Activated CD4-positive, alpha-beta T cell treated with anti-CD3 and anti-CD28 coated beads for 4 hours (primary cell): ENCODE results near the gene TPPP.
"Not testable (repeated sequence)": the region's sequence is repeated elsewhere in the genome, so short reads cannot be mapped to it uniquely, and the experiment has no call there.

Source experiments
- DNase-seq, 2 donors: peaks; one replicate each; pipeline ENCODE4 v3.0.0-alpha.2; 2020

Gene TPPP

GRCh38 chr5:643811-644271, 49.3 kb downstream of the TPPP start:
- no peak for DNase-seq

DNA sequence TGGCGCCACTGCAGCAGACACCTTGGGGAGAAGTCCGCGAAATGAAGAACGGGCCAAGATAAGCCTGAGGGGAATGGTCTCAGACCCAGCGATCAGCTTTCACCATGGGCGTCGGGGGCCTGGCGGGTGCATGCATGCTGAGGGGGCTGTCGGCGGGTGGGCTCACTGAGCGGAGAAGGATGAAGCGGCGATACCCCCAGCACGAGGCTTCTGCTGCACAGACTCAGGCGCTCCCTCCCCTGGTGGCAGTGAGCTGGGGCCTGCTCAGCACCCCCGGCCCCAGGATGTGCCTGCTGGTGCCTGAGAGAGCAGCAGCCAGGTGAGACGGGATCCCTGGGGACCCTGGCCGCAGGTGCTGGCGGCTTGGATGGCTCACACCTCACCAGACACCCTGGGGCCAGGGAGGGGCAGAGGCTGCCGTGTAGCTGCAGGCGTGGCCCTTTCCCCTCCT, 49.8 kb downstream of the TPPP start:
- no peak for DNase-seq

DNA sequence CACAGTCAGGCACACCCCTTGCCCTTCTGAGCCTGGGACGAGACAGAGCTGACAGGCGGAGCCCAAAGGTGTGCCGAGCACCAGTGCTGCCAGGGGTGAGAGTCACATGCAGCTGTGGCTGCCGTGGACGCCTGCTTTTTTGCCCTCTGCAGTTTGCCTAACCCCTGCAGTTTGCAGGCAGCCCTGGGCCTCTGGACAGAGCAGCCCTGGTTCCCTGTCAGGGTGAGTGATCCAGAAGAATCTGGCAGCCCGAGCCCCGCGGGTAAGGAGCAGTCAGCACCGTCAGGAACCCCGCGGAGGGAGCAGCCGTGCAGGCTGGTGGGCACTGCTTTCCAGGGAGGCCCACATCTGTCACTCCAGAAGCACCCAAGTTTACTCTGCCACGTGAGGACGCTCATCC, 50.7 kb downstream of the TPPP start:
- DNase-seq, result no peak

- no peak for DNase-seq
These were observed 51.8 kb downstream of the TPPP start for GRCh38 chr5:641331-641765.

DNA sequence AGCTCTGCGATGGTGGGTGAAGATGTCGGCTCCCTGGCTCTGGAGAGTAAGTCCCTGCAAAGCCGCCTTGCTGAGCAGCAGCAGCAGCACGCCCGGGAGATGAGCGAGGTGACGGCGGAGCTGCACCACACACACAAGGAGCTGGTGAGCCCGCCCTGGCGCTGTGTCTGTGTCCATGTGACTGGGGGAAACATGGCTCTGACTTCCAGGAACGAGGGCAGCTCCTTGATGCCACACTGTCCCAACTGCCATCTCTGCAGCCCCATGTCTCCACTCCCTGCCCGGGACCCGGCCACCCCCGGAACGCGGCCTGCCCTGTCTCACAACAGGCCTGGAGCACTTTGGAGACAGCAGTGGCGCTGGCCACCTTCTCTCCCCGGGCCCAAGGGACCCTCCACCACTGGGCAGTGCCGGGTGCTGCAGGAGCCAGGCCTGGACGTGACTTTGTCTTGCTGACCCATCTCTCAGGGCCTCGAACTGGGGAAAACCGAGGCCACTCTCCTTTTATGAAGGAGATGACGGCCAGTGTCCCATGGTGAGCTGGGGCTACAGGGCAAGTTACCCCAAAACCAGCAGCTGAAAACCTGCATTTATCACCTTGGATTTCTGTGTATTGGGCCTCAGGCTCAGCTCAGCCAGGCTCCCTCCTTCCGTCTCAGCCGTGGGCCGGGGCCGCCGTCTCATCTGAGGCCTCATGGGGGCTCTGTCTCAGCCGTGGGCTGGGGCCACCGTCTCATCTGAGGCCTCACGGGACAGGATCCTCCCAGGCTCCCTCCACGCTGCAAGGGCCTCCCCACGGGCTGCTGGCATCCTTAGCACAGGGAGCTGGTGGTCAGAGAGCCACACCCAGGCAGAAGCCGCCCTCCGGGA, 52.5 kb downstream of the TPPP start:
- DNase-seq, result no peak

- no peak for DNase-seq
These were observed 53.5 kb downstream of the TPPP start for GRCh38 chr5:639584-640213.

DNA sequence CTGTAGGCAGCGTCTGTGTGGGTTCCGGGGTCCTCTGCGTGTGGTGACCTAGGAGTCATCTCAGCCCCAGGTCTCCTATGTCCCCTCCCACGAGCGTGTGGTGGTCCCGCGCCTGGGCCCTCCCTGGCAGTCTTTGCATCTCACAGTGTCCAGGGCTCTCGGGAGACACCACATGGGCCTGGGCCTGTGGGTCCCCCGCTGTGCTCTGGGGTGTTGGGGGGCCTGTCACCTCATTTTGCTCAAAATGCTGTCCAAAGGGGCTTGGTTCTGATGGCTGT, 54.0 kb downstream of the TPPP start:
- no peak for DNase-seq

- DNase-seq, result no peak
These were observed 54.5 kb downstream of the TPPP start for GRCh38 chr5:638501-639252.

- DNase-seq, result no peak
These were observed 55.3 kb downstream of the TPPP start for GRCh38 chr5:637581-638450.

DNA sequence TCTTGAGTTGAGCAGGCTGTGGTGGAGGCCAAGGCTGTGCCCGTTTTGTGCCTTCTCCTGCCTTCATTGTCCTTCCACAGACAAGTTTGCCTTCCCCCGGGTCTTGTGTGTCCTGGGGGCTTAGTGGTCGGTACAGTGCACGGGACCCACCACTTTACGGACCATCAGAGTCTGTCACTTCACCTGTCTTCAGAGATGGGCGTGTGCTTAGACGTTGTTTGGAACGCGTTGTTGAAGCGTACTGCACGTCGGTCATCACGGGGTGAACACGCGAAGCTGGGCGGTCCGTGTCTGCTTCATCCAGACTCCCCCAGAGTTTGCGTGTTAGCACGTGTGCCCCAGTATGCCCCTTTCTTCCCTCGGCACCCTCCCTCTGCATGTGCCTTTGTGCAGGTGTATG, 56.2 kb downstream of the TPPP start:
- no peak for DNase-seq

DNA sequence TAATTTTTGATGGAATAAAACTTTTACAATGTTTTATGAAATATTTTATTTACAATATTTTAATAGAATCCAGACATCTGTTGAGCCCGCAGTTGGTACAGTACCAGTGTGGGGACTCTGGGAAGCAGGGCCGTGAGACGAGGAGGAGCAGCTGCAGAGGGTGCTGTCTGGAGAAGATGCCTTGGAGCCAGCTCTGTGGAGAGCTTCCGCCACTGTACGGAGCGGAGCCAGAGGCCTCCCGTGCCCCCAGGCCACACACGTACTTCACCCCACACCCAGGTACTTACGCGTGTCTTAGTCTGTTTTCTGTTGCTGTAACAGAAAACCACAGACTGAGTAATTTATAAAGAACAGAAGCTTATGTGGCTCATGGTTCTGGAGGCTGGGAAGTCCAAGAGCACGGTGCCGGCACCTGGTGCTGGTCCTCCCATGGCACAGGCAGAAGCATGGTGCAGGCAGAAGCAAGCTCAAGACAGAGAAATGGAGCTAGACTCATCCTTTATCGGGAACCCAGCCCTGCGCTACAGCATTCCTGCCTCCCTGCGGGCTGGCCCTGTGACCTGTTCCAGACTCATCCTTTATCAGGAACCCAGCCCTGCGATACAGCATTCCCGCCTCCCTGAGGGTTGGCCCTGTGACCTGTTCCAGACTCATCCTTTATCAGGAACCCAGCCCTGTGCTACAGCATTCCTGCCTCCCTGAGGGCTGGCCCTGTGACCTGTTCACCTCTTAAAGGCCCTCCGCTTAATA, 57.7 kb downstream of the TPPP start:
- DNase-seq, result no peak

DNA sequence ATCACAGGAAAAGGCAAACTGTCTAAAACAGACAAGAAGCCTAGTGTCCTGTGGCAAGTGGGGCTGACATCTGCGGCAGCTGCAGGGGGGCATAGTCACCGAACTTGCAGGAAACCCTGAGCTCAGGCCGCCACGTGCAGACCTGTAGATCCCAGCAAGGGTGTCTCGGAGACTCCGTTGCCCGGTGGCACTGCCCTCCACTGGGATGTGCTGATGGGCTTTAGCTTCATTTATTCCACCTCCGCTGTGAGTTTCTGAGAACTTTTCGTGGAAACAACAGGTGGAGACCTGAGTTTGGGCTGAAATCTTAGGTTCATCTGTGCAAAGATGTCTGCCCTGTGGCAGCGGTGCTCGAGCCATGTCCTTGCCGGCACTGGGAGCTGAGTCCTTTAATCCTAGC, 59.0 kb downstream of the TPPP start:
- no peak for DNase-seq

GRCh38 chr5:633501-633955, 59.6 kb downstream of the TPPP start:
- no peak for DNase-seq

DNA sequence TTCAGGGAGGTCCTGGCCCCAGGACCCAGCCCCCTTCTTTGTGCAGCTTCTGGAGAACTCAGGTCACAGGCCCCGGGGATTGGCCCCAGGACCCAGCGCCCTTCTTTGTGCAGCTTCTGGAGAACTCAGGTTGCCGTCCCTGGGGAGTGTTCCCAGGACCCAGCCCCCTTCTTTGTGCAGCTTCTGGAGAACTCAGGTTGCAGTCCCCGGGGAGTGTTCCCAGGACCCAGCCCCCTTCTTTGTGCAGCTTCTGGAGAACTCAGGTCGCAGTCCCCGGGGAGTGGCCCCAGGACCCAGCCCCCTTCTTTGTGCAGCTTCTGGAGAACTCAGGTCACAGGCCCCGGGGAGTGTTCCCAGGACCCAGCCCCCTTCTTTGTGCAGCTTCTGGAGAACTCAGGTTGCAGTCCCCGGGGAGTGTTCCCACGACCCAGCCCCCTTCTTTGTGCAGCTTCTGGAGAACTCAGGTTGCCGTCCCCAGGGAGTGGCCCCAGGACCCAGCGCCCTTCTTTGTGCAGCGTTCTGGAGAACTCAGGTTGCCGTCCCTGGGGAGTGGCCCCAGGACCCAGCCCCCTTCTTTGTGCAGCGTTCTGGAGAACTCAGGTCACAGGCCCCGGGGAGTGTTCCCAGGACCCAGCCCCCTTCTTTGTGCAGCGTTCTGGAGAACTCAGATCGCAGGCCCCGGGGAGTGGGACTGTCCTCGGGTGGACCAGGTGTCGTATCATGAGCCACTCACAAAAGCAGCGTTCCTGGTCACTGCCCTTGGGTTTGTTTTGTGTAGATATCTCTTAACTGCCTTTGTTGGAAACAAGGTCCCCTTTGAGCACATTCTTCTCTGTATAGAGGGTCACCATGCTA, 64.6 kb downstream of the TPPP start:
- DNase-seq, result not testable (repeated sequence)

GRCh38 chr5:627840-628239, 65.3 kb downstream of the TPPP start:
- DNase-seq, result no peak

DNA sequence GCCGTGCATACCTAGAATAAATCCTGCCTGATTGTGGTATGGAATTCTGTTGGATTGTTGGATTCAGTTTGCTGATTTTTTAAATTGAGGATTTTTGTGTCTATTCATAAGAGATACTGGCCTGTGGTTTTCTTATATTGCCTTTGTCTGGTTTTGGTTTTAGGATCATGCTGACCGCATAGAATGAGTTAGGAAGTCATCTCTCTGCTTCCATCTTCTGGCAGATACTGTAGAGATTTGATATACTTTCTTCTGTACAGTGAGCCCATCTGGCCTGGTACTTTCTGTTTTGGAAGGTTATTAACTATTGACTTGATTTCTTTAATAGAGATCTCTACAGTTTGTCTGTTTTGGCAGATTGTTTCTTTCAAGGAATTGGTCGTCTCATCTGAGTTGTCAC, 66.3 kb downstream of the TPPP start:
- no peak for DNase-seq

DNA sequence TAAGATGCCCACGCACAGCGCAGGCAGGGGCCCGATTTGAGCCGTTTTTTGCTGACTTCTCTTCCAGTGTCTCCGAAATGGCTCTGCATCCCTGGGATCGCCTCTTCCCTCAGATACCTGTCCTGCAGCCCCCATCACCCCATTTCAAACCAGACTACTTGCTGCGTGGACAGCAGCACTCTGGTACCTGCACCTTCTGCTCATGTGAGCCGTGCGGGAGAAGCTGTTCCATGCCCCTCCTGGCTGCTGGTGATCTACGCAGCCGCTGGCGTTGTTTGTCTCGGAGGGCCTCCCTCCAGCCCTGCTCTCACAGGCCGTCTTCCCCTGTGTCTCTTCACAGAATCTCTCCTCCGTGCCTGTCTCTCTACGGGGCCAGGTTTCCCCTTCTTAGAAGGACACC, 67.6 kb downstream of the TPPP start:
- DNase-seq, result no peak

GRCh38 chr5:624951-625230, 68.3 kb downstream of the TPPP start:
- DNase-seq, result no peak

DNA sequence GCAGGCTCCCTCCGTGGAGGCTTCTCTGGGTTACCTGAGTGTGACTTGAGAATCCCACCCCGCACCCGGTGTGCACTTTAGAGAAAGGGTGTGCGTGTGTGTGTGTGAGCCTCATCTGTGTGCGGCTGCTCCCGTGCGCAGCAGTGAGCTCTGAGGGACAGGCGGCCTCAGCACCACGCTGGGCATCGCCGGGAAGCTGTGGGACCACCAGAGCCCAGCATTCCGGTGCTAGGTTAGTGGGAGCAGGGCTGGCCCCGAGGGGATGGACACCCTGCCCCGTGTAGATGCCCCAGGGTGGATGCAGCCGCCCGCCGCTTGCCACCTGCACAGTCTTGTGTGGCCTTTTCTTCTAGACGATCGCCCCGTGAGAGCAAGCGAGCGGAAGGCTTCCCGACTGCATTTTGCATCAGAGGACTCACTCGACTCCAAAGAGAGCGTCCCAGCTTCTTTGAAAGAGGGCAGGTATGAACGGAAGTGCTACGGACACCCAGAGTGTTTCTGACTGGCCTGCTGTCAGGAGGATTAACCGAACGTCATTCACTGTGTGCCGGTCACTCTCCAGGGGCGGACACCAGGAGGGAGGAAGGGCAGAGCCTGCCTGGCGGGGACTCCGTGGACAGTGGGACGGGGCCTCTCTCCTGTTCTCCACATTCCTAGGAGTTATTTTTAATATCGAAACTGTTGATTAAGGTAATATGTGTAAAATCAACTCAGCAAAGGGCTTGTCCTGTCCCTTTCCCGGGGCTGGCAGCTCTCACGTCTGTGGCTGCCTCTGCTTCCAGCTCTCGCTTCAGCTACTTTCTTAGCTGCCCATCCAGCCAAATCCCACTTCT, 68.8 kb downstream of the TPPP start:
- DNase-seq, result no peak

DNA sequence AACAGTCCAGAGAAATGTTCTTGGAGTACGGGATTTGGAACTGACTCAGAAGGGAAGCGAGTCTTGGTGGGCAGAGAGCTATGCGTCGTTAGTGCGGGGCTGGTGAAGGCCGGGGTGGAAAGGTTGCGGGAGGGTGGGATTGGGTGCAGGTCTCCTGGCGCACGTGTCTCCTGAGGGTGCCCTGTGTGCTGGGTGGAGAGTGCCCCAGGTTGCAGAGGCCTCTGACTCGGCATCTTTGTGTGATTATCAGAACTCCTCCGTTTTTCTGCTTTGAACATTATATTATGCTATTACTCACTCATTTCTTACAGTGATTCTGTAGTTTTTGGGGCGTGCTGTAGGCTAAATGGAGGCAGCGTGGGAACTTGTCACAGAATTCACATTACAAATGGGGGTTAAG, 69.6 kb downstream of the TPPP start:
- no peak for DNase-seq
